GM19467 (cell line): ENCODE data around the gene BRAT1.
A peak's percentile ranks its signal among the peaks of the same experiment; 100 is the strongest.
"Not testable (repeated sequence)": the region's sequence is repeated elsewhere in the genome, so short reads cannot be mapped to it uniquely, and the experiment has no call there.

Source experiments
- ATAC-seq: cut with Tn5 transposase; IDR thresholded peaks from one replicate; pipeline ENCODE4 v1.9.1; 2021; ENCODE audit warnings: mild to moderate bottlenecking, moderate library complexity; ENCODE audit not compliant: unreplicated experiment

Gene BRAT1

DNA sequence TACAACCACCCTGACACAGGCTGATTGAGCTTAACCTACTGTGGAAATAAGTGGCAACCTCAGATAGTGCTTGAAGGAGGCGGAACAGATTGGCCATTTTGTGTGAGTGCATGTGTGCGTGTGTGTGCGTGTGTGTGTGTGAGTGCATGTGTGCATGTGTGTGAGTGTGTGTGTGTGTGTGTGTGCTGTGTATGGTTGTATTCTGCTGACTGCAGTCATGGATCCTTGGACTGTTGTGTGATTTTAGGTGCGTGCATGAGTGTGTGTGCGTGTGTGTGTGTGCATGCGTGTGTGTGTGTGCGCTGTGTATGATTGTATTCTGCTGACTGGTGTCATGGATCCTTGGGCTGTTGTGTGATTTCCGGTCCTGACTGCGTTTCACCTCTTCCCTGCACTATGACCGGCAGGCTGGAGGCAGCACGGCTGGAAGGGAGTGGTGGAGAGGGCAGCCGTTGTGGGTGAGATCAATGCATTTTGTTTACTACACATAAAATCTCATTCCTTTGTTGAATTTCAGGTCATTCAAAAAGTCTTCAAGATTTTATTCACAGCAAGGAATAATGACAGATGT, 9.7 kb upstream of the BRAT1 start:
- ATAC-seq, result no peak

GRCh38 chr7:2563955-2564354, 8.6 kb upstream of the BRAT1 start:
- ATAC-seq, result not testable (repeated sequence)

- peak; percentile 9 for ATAC-seq
These were observed 4.1 kb upstream of the BRAT1 start for GRCh38 chr7:2559283-2559950.

- peak; percentile 46 for ATAC-seq
These were observed 3.4 kb upstream of the BRAT1 start, which contains the start of gene IQCE for GRCh38 chr7:2558629-2559282. TSS of gene IQCE (plus strand) at chr7:2558979. CDS start at chr7:2559182, 203 bp downstream.

GRCh38 chr7:2554661-2555111, 638 bp downstream of the BRAT1 start:
- ATAC-seq, result no peak

GRCh38 chr7:2553831-2554581, 1.3 kb downstream of the BRAT1 start:
- ATAC-seq, result no peak

- ATAC-seq, result no peak
These were observed 2.2 kb downstream of the BRAT1 start for GRCh38 chr7:2553108-2553507.

GRCh38 chr7:2551418-2551817, 3.9 kb downstream of the BRAT1 start:
- ATAC-seq, result no peak

- ATAC-seq, result no peak
These were observed 8.3 kb downstream of the BRAT1 start for GRCh38 chr7:2546776-2547586.

DNA sequence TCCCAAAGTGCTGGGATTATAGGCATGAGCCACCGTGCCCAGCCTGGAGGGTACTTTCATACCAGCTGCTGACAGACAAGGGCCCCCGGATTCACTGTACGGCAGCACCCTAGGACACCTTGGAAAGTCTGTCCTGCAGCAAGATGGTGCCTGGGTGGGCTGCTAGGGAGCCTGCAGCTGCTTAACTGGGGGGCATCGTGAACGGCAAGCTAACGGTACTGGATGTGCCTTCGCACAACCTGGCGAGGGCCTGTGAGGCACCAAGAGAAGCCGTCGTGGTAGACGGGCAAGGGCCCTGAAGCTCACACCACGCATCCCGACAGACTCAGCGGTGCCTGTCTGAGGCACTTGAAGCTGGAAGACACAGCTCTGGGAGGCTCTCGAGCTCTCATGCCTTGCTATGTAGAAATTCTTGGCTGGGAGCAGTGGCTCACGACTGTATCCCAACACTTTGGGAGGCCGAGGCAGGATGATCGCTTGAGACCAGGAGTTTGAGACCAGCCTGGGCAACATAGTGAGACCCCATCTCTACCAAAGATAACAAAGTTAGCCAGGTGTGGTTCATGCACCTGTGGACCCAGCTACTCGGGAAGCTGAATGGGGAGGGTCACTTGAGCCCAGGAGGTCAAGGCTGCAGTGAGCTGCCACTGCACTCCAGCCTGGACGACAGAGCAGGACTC, 9.4 kb downstream of the BRAT1 start:
- ATAC-seq, result no peak

GRCh38 chr7:2544541-2545188, 10.7 kb downstream of the BRAT1 start:
- no peak for ATAC-seq

DNA sequence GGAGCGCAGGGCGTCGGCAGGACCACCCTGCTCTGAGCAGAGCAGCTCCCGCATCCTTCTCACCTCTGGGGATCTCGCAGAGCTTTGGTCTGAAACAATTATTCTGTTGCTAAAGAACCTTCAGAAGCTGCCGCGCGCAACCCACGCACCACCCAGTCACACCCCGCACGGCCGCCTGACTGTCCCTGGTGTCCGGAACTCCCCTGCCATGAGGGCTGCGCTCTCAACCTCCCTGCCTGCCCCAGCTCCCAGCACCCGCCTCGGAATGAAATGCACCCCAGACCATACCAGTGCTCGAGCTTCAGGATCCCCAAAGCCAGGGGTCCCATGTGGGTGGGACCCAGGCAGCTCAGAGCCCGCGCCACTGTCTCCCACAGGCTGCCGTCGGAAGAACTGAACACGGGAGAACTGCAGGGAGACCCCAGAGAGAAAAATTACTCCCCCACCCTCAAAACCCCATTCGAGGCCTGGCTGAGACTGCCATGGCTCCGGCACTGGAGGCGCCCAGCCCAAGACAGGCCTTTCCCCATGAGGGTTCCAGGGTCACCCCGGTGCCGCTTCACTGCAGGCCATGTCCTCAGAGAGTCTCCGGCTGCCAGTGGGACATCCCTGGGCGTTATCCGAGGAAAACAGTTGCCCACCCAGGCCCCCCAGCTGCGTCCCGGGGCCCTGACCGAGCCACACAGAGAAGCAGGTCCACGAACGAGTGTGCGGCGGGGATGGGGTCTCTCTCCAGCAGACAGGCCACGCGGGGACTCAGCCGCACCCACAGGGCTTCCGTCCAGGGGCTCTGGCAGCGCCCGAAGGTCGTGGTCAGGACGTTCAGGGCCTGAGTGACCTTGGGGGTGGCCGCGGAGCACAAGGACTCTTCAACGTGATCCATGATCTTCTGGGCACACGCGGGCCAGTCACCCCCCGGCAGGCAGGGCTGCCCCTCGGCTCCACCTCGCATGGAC, 12.1 kb downstream of the BRAT1 start:
- no peak for ATAC-seq

DNA sequence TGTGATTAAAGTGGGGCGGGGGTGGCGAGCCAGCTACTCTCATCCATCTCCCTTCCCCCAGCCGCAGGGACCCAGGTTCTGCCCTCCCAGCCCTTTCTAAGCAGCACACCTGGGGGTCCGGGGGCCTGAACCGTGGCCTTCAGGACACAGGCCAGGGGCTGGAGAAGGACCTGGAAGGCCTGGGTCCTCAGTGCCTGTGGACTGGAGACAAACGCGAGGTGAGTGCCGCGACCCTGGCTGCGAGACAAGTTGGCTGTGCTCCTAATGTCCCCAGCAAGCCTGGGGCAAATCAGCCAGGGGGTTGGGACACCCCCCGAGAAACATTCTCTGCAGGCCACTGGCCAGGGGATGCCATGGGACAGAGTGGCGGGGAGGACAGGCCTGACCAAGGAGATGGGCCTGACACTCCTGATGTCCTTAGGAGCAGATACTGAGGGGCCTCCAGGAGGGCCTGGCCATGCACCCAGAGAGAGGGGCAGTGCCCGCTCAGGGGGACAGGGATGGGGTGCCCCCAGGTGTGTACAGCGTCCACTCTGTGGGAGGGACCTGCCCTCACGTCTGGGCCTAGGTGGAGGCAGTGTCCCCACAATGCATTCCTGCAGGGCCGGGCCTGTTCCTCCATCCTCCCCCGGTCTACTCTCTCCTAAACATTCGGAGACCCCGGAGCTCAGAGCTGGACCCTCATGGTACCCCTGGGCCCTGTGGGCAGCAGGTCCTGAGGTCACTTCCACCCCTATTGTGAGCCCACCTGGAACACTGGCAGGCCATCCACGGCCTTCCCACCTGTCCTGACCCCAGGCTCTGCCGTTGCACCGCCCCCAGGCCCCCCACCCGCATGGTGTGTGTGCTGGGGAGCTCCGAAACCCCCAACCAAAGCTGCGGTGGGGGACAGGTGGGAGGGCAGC, 13.1 kb downstream of the BRAT1 start:
- no peak for ATAC-seq

DNA sequence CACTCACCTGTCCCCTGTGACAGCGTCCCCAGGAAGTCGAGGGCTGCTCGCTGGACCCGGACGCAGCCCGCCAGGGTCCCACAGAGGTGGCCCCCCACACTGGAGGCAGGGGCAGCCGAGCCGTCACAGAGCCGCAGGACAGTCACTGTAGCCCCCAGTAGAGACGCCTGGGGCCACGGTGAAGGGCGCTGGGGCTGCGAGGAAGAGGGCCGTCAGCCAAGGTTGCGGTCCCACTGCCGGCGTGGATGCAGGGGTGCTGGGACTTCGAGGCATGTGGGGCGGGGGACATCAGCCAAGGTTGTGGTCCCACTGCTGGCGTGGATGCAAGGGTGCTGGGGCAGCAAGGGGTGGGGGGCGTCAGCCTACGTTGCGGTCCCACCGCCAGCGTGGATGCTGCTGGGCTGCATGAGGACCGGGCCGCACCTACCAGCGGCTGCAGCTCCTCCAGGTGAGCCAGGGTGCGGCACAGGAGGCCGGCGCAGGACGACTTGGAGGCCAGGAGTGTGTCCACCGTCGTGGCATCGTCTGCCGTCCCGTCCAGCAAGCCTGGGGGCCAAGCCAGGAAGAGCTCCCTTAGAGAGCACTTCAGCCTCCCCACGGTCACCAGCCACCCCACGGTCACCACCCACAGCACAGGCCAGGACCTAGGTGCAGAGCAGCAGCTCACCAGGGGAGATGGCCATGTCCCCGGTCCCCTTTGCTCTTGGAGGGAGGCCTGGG, 13.9 kb downstream of the BRAT1 start:
- no peak for ATAC-seq

GRCh38 chr7:2540641-2541051, 14.7 kb downstream of the BRAT1 start:
- ATAC-seq, result no peak

DNA sequence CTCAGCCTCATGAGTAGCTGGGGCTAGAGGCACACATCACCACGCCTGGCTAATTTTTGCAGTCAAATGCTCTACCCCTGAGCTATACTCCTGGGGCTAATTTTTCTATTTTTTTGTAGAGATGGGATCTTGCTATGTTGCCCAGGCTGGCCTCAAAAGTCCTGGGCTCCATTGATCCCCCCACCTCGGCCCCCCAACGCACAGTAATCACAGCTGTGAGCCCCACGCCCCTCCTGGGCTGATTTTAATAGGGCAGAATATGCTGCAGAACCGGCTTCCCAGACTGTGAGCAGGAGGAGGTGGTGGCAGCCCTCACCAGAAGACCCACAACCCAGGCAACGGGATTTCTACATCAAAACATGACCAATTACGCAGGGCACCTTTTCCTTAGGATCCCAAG, 15.2 kb downstream of the BRAT1 start:
- ATAC-seq, result no peak
